ENCODE data around the gene HEMGN. TPM values are rescaled to one million over a fixed set of nuclear protein-coding genes. Genes with fewer than 3 reads are reported as not detected.

Gene HEMGN
- total and polyA plus RNA-seq, 2 of the 13 experiments (the other 11 are each of a cell fraction or from before 2014, with no cell fraction given): not detected

GRCh38 chr9:97970165-97970564, 32.2 kb upstream of the HEMGN start:
- ChIA-PET CTCF (ENCODE audit: low intra/inter-chr PET ratio, low total read pairs) (no interaction called here), POLR2A (no interaction called here)
- Histone ChIP-seq H3K79me2 (ENCODE audit: insufficient read depth, low read length) (no peaks in the 10 kb centered on the region), H3K9me3 (ENCODE audit: low read length) (no peaks in the 10 kb centered on the region), H3K9ac (ENCODE audit: insufficient read depth, low read depth, low read length) (no peak overlapping the region), H3K27me3 (ENCODE audit: control insufficient read depth in 1 of 2, insufficient read depth in 2 of 2, low read length in 2 of 2) (peaks cover 0 to under 1% of the 10 kb centered on the region in 2 experiments; a peak in 1 of 5 replicates), H4K20me1 (ENCODE audit: insufficient read depth, low read length) (no peaks in the 10 kb centered on the region), H3K36me3 (replicated peaks in 1 of 2; ENCODE audit: control insufficient read depth in 1 of 2, insufficient read depth in 2 of 2, low read length in 2 of 2) (no peaks in the 10 kb centered on the region), H3K4me2 (ENCODE audit: low read depth, low read length) (no peak overlapping the region), H3K27ac (ENCODE audit: extremely low read length, insufficient read depth, low read length) (no peak overlapping the region), H3K4me3 (replicated peaks in 1 of 3; ENCODE audit: insufficient read depth in 1 of 3, low read depth in 2 of 3, low read length in 3 of 3) (no peak overlapping the region), H3K4me1 (ENCODE audit: insufficient read depth, low read length) (no peaks in the 10 kb centered on the region), H2AFZ (ENCODE audit: low read length) (no peak overlapping the region)
- FAIRE-seq (no peak), ATAC-seq (no peak), DNase-seq (ENCODE audit: low spot score) (no peak)
- in situ Hi-C loops (cut with HindIII; ENCODE audit: extremely low pct_ligation_motif_present, low pct_unique_long_range_greater_than_20kb) (no loop called here), intact Hi-C loops (cut with micrococcal nuclease; ENCODE audit: unreplicated experiment) (no loop called here)
- BruUV-seq (replicated peaks): no TSS peak
- WGBS (ENCODE audit: low lambda C conversion rate): 43% methylated on average over 7 of the region's 7 CpGs
- TF ChIP-seq SNAPC5 (CRISPR knock-in tag; IDR thresholded peaks at IDR 0.05; ENCODE audit: borderline replicate concordance) (no peak), ZNF740 (CRISPR knock-in tag; IDR thresholded peaks at IDR 0.05) (no peak), ZNF577 (CRISPR knock-in tag; IDR thresholded peaks at IDR 0.05; ENCODE audit: borderline replicate concordance, low read depth) (no peak), ADNP (CRISPR knock-in tag; IDR thresholded peaks at IDR 0.05) (no peak), ARID2 (CRISPR knock-in tag; IDR thresholded peaks at IDR 0.05; ENCODE audit: borderline replicate concordance) (no peak), ZHX2 (IDR thresholded peaks at IDR 0.05; ENCODE audit: low read depth) (no peak), ZHX2 (CRISPR knock-in tag; IDR thresholded peaks at IDR 0.05; ENCODE audit: borderline replicate concordance) (no peak), MAFK (conservative IDR thresholded peaks at IDR 0.05 in 1 of 2, IDR thresholded peaks at IDR 0.05 in 1 of 2; ENCODE audit: low read length in 2 of 2) (no peak), ZNF383 (CRISPR knock-in tag; IDR thresholded peaks at IDR 0.05; ENCODE audit: borderline replicate concordance) (no peak), KDM3A (CRISPR knock-in tag; IDR thresholded peaks at IDR 0.05; ENCODE audit: low read depth) (no peak), YEATS2 (CRISPR knock-in tag; IDR thresholded peaks at IDR 0.05; ENCODE audit: borderline replicate concordance) (no peak), ZNF317 (CRISPR knock-in tag; IDR thresholded peaks at IDR 0.05) (no peak), ZNF557 (CRISPR knock-in tag; IDR thresholded peaks at IDR 0.05) (no peak), PRDM10 (CRISPR knock-in tag; IDR thresholded peaks at IDR 0.05; ENCODE audit: low read depth) (no peak), GATA4 (IDR thresholded peaks at IDR 0.05; ENCODE audit: borderline replicate concordance, low read depth) (no peak), ZNF224 (CRISPR knock-in tag; IDR thresholded peaks at IDR 0.05) (no peak)
